Skin of body (tissue), 2 donors: ENCODE data around the gene ECT2L. TPM values are rescaled to one million over a fixed set of nuclear protein-coding genes. Genes with fewer than 3 reads are reported as not detected.

Experiments used
- DNase-seq: peaks from one replicate; lab custom pipeline; 2025; lab: John Stamatoyannopoulos, UW
- total RNA-seq: library from RNA; depleted of rRNA; stranded (reverse); fragments of >200 nt; gene quantifications from one replicate; pipeline ENCODE4 v1.2.3, GENCODE V29; 2014

ECT2L gene
- total RNA-seq, 1 donor from 2014 or later = 0.10 TPM

DNA sequence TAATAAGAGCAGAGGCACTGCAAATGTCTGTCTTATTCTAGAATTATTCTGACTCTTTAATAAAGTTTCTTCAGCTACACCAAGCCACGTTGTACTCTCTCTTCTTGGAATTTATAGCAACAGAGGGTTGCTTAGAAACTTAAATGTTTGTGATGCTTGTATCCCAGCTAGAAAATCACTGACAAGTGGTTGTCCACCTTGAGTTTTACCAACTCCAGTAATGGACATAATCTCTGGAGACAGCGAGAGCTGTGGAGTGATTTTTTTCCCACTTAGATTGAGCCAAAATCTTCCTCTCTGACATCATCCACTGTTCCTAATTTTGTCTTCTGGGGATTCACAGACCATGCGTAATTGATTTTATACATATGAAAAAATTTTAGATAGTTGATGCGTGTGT is 8.0 kb downstream of the ECT2L start:
- DNase-seq = peak; percentile 85

- peak; percentile 90 for DNase-seq
Observed at GRCh38 chr6:138805016-138805765, 9.3 kb downstream of the ECT2L start.

GRCh38 chr6:138806889-138807288 is 11.0 kb downstream of the ECT2L start:
- no peak for DNase-seq

DNA sequence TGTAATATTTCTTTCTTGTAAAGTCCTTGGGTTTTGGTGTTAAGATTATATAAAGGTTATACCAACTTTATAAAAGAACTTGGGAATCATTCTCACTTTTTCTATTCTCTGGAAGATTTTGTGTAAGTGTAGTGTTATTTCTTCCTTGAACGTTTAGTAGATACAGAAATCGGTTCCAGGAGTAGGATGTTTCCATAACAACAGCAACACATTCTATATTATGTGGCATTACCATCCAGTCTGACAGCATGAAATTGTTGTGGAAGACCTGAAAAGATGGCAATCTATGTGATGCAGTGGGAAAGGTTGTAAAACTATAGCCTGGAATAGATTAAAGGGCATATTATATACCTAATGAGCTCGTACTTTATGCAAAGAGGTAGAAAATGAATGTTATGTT is 13.8 kb downstream of the ECT2L start:
- DNase-seq = no peak

DNA sequence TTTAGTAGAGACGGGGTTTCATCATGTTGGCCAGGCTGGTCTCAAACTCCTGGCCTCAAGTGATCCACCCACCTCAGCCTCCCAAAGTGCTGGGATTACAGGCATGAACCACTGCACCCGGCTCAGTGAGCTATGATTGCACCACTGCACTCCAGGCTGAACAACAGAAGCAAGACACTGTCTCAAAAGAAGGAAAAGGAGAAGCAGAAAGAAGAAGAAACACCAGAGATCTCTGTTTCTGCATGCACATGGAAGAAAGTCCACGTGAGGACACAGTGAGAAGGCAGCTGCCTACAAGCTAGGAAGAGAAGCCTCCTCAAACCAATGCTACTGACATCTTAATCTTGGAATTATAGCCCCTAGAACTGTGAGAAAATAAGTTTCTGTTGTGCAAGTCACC is 16.0 kb downstream of the ECT2L start:
- no peak for DNase-seq

GRCh38 chr6:138814179-138814834 is 18.4 kb downstream of the ECT2L start:
- DNase-seq = no peak

GRCh38 chr6:138815221-138815620 is 19.3 kb downstream of the ECT2L start:
- DNase-seq = no peak

DNA sequence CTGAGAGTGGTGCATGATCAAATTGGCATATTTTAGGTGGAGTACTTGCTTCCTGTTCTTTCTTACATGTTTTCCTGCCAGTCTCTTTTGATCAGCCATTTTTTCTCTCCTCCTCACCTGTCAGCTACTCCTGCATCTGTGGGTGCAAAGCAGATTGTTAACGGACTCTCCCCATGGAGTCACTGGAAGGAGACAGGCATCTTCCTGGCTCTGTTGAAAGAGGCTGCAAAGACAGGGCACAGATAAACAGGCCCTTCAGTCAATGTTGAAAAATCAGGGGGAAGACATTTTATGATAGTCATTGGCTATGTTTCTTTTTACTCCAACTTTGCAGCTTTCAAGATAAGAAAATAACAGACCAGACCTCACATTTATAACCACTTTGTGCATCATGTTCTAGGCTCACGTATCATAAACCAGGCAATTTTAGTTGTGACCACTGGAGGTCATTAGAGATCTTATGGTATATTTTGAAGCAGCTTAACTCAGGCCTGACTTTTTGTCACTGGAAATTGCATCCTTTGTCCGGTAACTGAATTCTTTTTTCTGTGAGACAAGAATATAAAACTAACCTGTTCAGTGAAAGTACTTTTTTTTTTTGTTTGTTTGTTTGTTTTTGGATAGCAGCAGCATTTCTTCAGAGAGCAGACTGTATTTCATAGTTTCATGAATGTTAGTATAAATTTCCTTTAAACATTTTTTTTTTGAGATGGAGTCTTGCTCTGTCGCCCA is 20.1 kb downstream of the ECT2L start:
- DNase-seq = peak; percentile 57

DNA sequence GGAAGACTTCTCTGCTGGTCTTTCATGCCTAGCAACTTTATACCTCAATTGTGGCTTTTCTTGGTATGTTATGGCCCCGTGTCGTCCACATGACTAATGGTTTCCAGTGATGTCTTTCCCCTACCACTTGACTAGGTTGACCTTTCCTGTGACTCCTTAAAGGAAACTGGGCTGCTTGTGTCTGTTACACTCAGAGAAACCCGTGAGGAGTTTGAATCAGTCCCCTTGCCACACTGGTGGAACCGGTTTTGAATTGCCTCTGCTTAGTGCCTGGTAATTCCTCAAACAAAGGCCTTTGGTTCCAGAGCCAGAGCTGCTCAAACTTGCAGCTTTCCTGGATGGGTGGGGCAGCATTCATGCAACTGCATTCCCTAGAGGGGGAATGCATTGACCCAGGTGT is 21.9 kb downstream of the ECT2L start:
- peak; percentile 37 for DNase-seq

DNA sequence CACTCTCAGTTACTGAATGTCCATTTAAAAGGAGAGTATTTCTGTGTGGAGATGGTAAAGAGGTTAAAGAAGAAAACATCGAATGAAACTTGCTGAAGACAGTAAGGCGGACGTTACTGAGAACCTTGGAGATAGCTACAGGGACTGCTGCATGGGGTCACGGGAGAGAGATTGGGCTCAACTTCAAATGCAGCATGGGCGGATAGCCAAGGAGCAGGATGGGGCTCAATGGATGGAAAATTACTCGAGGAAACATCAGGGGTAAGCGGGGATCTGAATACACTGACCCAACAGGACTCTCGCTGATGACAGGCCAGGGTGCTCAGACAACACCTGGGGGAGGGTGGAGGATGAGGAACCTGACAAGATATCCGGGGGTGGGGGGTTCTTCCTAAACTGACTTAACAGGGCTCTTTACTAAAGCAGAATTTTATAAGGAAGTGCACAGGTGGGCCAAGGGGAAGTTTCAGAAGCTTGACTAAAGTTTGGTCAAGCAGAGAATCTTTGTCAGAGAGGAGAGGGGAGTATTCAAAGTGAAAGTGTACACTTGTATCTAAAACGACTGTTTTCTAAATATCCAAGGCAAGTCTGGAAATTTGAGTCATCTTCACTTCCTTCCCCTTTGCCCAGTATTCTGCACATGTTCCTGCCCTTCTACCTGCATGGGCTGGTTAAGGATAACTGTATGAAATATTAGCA is 22.8 kb downstream of the ECT2L start:
- no peak for DNase-seq

DNA sequence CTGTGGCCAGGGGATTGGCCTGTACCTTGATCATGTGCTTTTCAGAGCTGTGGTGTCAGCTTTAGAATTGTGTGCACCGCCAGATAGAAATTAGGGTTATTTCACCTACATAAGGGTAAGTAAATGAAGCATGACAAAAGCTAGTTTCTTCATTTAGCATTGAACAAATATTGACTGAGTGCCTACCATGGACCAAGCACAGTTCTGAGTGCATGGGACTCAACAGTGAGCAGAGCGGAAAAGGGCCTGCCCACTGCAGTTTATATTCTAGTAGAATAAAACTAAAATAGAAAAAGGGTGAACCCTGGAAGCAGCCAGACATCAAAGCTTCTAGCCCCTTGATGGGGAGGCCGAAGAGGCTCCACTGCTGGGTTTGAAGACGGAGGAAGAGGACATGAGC is 25.6 kb downstream of the ECT2L start:
- DNase-seq = no peak

GRCh38 chr6:138824482-138825144 is 28.7 kb downstream of the ECT2L start:
- no peak for DNase-seq

DNA sequence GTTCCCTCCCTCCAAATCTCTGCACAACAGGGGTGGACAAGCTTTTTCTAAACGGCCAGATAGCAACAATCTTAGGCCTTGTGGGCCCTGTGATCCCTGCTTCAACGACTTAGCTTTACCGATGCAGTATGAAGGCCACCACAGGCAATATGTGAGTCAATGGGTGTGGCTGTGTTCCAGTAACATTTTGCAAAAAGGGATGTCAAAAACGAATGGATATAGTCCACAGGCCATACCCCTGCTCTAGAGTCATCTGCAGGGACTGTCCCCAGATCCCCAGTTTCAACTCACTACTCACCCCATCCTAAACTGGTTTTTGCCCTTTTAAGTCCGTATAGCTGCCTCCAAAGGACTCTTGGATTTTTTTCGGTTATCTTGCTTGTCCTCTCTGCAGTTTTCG is 34.4 kb downstream of the ECT2L start:
- no peak for DNase-seq

- no peak for DNase-seq
Observed at GRCh38 chr6:138832182-138832581, 36.3 kb downstream of the ECT2L start.

- DNase-seq = no peak
Observed at GRCh38 chr6:138833816-138834539, 38.1 kb downstream of the ECT2L start.

- DNase-seq = no peak
Observed at GRCh38 chr6:138837246-138837645, 41.4 kb downstream of the ECT2L start.

DNA sequence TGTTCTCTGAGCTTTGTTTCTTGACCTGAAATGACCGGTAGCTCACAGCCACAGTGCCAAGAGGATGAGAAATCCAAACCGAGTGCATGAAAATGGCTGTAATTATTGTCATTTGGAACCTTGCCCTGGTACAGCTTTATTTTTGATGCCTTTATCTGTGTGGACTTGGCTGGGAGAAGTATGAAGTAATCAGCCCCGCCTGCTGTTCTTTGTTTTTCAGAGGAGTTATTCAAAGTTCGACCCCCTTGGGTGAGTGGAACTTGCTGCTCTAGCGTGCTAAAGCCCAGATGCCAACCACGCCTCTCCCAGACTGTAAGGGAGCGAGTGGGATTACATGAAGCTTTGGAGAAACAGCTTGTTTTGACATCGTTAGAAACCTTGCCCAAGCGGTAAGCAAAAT is 48.3 kb downstream of the ECT2L start:
- DNase-seq = peak; percentile 76

DNA sequence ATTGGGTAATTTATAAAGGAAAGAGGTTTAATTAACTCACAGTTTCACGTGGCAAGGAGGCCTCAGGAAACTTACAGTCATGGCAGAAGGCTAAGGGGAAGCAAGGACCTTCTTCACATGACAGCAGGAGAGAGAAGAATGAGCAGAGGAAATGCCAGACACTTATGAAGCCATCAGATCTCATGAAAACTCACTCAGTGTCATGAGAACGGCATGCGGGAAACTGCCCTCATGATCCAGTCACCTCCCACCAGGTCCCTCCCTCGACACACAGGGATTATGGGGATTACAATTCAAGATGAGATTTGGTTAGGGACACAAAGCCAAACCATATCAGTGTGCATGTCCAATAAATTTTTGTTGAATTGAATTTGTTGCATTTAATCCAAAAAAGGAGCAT is 52.0 kb downstream of the ECT2L start:
- no peak for DNase-seq

DNA sequence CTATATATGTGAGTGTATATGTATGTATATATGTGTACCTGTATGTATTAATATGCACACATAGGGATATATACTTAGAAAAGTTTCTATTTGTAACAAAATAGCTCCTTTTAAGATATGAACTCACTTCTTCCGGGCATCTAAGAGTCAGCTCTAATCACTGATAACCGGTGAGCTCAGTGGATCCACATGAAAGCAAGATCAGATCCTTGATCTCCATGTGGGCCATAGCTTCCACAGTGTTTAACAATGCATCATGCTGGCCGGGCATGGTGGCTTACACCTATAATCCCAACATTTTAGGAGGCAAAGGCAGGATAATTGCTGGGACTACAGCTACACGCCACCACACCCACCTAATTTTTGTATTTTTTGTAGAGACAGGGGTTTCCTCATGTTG is 52.6 kb downstream of the ECT2L start:
- no peak for DNase-seq

- DNase-seq = no peak
Observed at GRCh38 chr6:138849791-138850190, 53.9 kb downstream of the ECT2L start.

GRCh38 chr6:138856654-138857053 is 60.8 kb downstream of the ECT2L start:
- no peak for DNase-seq
